Fibroblast of lung (primary cell): Measurements from ENCODE around the gene CASP8.

ENCODE experiments used
- EZH2 ChIP-seq: IDR thresholded peaks from 2 replicates; pipeline ENCODE4 v1.5.1; 2012; ENCODE audit warnings: low read length, control low read depth, mild to moderate bottlenecking; ENCODE audit errors: missing control alignments
- TF ChIP-seq, protein P1 (sequence below), 2 donors: IDR thresholded peaks in 1 of 2; conservative IDR thresholded peaks in 1 of 2; 1 replicate in 1 of 2; 2 replicates in 1 of 2; pipeline ENCODE4 v1.5.1; 2011 to 2012; ENCODE audit warnings: low read length in 2 of 2, control low read depth in 1 of 2, inconsistent platforms in 1 of 2, low read depth in 1 of 2, mild to moderate bottlenecking in 1 of 2

DNA sequence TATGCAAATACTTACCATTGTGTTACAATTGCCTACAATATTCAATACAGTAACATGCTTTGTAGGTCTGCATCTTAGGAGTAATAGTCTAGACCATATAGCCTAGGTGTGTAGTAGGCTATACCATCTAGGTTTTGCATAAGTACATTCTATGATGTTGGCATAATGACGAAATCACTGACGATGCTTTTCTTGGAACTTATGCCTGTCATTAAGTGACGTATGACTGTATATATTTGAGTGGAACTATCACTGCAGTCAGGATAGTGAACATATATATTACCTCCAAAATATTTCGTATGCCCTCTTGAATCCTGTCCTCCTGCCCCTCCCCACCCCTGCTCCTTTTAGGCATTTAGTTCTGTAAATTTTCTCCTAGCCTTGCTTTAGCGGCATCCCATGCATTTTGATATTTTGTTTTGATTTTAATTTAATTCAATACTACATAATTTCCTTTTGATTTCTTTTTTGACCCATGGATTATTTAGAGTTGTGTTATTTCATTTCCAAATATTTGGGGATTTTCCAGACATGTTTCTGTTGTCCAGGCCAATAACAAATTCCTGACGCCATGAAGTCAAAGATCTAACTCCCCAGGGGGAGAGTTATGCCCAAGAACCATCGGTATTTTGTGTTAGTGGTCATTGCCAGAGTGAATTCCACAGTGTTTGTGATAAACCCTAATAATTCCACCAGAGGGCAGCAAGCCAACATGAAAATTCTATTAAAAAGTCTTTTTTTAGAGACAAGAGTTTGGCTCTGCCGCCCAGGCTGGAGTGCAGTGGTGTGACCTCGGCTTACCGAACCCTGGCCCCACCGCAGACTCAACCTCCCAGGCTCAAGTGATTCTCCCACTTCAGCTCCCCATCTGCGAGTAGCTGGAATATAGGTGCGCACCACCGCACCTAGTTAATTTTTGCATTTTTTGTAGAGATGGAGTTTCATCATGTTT lies 24.2 kb upstream of the CASP8 start:
- TF ChIP-seq, protein P1, sequence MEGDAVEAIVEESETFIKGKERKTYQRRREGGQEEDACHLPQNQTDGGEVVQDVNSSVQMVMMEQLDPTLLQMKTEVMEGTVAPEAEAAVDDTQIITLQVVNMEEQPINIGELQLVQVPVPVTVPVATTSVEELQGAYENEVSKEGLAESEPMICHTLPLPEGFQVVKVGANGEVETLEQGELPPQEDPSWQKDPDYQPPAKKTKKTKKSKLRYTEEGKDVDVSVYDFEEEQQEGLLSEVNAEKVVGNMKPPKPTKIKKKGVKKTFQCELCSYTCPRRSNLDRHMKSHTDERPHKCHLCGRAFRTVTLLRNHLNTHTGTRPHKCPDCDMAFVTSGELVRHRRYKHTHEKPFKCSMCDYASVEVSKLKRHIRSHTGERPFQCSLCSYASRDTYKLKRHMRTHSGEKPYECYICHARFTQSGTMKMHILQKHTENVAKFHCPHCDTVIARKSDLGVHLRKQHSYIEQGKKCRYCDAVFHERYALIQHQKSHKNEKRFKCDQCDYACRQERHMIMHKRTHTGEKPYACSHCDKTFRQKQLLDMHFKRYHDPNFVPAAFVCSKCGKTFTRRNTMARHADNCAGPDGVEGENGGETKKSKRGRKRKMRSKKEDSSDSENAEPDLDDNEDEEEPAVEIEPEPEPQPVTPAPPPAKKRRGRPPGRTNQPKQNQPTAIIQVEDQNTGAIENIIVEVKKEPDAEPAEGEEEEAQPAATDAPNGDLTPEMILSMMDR (conservative IDR thresholded peaks at IDR 0.05 in 1 of 2, IDR thresholded peaks at IDR 0.05 in 1 of 2; ENCODE audit: low read depth in 1 of 2, low read length in 2 of 2) = peak; percentile 50 to 57
- TF ChIP-seq EZH2 = no peak
